ENCODE results near the gene GFRA1.
"Not testable (repeated sequence)": the region's sequence is repeated elsewhere in the genome, so short reads cannot be mapped to it uniquely, and the experiment has no call there.

- TF ChIP-seq CTCF (IDR thresholded peaks at IDR 0.05; ENCODE audit: poor library complexity); EZH2phosphoT487 (IDR thresholded peaks at IDR 0.05; ENCODE audit: low read depth, severe bottlenecking, unreplicated experiment): not testable (repeated sequence)
These were observed 220.5 kb downstream of the GFRA1 start for GRCh38 chr10:116052522-116052921.

Data from hepatocyte (in vitro differentiated cells).